GM18502 (cell line): ENCODE measurements around the gene CIITA.

Experiments
- ATAC-seq: cut with Tn5 transposase; IDR thresholded peaks from one replicate; pipeline ENCODE4 v1.9.1; 2021; ENCODE audit warnings: mild to moderate bottlenecking; ENCODE audit not compliant: unreplicated experiment, poor library complexity

Gene CIITA

GRCh38 chr16:10878328-10878643 is 1.3 kb downstream of the CIITA start:
- no peak for ATAC-seq

GRCh38 chr16:10878644-10879501 is 1.9 kb downstream of the CIITA start:
- no peak for ATAC-seq

- ATAC-seq, result no peak
Observed at GRCh38 chr16:10879681-10880589, 2.9 kb downstream of the CIITA start.

GRCh38 chr16:10880594-10881452 is 3.8 kb downstream of the CIITA start:
- ATAC-seq, result no peak

GRCh38 chr16:10881479-10882030 is 4.6 kb downstream of the CIITA start:
- ATAC-seq, result no peak

DNA sequence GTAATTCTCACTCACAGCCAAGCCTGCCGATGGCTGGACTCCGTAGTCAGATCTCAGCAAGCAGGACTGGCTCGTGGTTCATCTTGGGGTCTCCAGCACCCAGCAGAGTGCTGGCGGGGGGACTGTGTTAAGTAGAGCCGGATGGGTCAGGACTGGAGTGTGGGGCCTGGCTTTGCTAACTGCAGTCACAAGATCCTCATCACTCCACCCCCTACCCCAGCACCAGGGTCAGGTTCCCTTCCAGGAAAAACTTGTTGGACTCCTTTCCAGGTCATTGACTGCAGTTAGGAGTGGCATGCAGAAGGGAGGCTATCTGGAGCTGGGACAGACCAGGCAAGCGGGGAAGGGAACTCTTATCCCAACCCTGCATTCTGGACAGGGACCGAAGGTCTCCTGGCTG is 6.0 kb downstream of the CIITA start:
- no peak for ATAC-seq

- ATAC-seq, result no peak
Observed at GRCh38 chr16:10885246-10885645, 8.2 kb downstream of the CIITA start.

DNA sequence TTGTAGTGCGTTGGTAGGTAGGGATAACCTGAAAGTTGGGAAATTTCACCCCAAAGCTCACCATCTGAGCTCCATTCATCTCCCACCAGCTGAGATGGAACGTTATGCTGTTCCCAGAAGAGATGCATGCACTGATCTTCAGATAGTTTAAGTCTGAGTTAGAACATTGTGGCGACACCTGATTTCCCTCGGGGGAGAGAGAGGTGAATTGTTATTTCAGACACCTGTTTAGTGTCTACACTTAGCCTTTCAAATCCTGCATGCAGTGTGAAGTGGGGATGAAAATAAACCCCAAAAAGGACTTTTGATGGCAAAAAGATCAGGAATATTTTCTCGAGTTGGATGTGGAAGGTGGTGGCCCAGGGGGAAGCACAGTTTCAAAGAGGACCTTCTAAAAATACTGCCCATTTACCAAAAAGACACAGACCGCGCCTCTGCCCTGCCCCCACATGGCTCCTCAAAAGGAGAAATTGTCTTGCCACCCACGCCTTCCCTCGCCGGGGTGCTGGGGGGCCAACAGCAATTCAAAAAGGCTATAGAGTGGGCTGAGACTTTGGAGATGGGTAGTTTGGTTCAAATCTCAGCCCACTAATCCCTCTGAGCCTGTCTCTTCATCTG is 11.4 kb downstream of the CIITA start:
- ATAC-seq, result no peak

GRCh38 chr16:10889855-10890254 is 12.9 kb downstream of the CIITA start:
- no peak for ATAC-seq

DNA sequence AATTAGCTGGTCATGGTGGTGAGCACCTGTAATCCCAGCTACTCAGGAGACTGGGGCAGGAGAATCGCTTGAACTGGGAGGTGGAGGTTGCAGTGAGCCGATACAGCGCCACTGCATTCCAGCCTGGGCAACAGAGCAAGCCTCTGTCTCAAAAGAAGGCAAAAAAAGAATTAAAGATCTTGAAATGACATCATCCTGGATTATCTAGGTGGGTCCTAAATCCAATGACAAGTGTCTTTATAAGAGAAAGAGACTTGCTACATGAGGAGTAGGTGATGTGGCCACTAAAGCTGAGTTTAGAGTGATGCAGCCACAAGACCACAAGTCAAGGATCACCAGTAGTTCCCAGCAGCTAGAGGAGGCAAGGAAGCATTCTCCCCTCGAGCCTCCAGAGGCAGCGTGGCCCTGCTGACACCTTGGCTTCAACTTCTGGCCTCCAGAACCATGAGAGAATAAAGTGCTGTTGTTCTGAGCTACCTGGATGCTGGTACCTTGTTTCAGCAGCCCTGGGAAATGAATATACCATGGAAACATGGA is 15.8 kb downstream of the CIITA start:
- ATAC-seq, result no peak

DNA sequence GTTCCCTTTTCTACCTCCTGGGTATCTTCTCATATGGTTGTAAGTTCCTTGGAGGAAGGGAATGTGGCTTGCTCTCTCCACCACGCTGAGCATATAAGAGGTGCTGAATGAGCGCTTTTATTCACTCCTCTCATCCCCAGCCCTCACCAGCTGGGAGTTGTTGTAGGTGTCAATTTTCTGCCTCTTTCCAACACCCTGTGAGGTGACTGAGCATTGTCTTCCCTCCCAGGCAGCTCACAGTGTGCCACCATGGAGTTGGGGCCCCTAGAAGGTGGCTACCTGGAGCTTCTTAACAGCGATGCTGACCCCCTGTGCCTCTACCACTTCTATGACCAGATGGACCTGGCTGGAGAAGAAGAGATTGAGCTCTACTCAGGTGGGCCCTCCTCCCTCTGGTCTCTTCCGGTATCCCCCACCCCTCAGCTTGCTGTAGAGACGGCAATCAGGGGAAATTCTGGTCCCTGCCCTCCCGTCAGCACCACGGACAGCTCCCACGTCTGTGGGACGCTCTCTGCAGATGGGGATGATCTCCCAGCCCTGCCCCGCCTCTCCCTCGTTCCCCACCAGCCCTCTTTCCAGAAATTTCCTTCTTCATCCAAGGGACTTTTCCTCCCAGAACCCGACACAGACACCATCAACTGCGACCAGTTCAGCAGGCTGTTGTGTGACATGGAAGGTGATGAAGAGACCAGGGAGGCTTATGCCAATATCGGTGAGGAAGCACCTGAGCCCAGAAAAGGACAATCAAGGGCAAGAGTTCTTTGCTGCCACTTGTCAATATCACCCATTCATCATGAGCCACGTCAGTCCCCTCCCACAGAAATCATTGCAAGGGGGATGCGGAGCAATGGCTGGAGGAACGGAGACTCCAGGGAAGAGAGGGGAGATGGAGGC is 18.3 kb downstream of the CIITA start:
- no peak for ATAC-seq

DNA sequence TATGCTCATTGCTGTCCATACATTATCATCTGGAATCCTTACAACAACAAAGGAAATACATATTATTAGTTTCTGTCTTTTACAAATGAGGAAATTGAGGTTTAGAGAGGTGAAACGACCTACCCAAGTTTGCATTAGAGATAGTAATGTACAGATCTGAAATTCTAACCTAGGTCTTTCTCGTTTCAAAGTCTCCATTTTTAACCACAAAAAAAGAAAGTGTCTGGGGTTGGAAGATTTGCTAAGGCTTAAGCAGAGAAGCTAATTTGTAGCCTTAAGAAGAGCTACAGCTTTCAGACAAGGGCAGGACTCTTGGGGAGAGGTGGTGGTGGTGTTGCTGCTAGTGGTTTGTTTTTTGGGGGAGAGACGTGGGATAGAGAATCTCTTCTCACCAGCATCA is 19.2 kb downstream of the CIITA start:
- ATAC-seq, result no peak

GRCh38 chr16:10896723-10897122 is 19.7 kb downstream of the CIITA start:
- no peak for ATAC-seq

DNA sequence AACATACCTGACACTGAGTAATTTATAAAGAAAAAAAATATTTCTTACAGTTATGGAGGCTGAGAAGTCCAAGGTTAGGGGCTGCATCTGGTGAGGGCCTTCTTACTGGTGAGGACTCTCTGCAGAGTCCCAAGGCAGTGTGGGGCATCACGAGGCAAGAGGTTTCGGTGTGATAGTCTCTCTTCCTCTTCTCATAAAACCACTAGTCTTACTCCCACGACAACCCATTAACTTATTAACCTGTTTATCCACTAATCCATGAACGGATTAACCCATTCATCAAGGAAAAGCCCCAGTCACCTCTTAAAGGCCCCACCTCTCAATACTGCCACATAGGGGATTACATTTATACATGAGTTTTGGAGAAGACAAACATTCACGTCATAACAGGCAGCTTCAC is 20.1 kb downstream of the CIITA start:
- peak; percentile 78 for ATAC-seq

DNA sequence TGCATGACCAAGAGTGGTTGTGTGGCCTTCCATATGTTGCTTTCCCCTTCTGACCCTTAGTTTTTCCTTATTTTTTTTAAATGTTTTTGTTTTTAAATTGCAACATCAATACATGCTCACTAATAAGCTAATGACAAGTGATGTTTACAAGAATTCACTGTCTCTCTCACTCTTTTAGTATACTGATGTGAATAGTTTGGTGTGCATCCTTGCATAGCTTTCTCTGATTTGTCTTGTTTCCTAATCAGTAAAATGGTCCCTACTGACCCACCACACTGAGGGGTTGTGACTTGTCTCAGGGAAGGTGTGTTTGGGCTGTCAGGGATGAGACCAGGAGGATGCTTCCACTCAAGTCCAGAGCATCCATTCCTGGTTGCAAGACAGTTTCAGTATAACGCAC is 26.0 kb downstream of the CIITA start:
- no peak for ATAC-seq

DNA sequence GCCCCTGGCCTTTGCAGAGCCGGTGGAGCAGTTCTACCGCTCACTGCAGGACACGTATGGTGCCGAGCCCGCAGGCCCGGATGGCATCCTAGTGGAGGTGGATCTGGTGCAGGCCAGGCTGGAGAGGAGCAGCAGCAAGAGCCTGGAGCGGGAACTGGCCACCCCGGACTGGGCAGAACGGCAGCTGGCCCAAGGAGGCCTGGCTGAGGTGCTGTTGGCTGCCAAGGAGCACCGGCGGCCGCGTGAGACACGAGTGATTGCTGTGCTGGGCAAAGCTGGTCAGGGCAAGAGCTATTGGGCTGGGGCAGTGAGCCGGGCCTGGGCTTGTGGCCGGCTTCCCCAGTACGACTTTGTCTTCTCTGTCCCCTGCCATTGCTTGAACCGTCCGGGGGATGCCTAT is 29.5 kb downstream of the CIITA start:
- no peak for ATAC-seq

GRCh38 chr16:10906914-10907756 is 30.1 kb downstream of the CIITA start:
- no peak for ATAC-seq

DNA sequence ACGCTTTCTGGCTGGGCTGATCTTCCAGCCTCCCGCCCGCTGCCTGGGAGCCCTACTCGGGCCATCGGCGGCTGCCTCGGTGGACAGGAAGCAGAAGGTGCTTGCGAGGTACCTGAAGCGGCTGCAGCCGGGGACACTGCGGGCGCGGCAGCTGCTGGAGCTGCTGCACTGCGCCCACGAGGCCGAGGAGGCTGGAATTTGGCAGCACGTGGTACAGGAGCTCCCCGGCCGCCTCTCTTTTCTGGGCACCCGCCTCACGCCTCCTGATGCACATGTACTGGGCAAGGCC is 30.7 kb downstream of the CIITA start:
- ATAC-seq, result no peak
